IMR-90 (cell line): ENCODE results near the gene PLPP6. TPM values are rescaled to one million over a fixed set of nuclear protein-coding genes. Genes with fewer than 3 reads are reported as not detected.
A peak's percentile ranks its signal among the peaks of the same experiment; 100 is the strongest.

Source experiments
- ATAC-seq: fragments of 200-7000 bp; cut with Tn5 transposase; 2 replicates; pipeline ENCODE4 v1.9.1; 2020; ENCODE audit warnings: low read depth, mild to moderate bottlenecking, moderate library complexity
- BruUV-seq: library from RNA; stranded (reverse); fragments of 400-500 nt; replicated peaks from 2 replicates; lab custom pipeline; 2021; lab: Mats Ljungman, UMichigan
- CTCF ChIA-PET: fragments of 300-600 bp; formaldehyde crosslinking; extraction: SDS; loops from one replicate; lab custom pipeline; 2021; ENCODE audit warnings: antibody characterized with exemption; lab: Yijun Ruan, JAX
- POLR2A ChIA-PET: fragments of 300-600 bp; sonication (Branson Sonifier 250); formaldehyde crosslinking; loops from one replicate; lab custom pipeline; 2022; ENCODE audit warnings: antibody characterized with exemption; ENCODE audit not compliant: unreplicated experiment; lab: Charles Lee
- DNase-seq: peaks from one replicate; pipeline ENCODE4 v3.0.0; 2013
- H2AFZ ChIP-seq: replicated peaks from 2 replicates; pipeline ENCODE3; 2013; ENCODE audit warnings: low read length, mild to moderate bottlenecking; ENCODE audit not compliant: poor library complexity
- H2AK5ac ChIP-seq: 2 replicates; pipeline ENCODE4 v1.6.1; 2013; ENCODE audit warnings: low read depth, low read length, inconsistent platforms
- H2AK9ac ChIP-seq: replicated peaks from 2 replicates; pipeline ENCODE3; 2013; ENCODE audit warnings: mild to moderate bottlenecking, low read depth, low read length, moderate library complexity; ENCODE audit not compliant: poor library complexity
- H2BK120ac ChIP-seq: 2 replicates; pipeline ENCODE4 v1.6.1; 2013; ENCODE audit warnings: low read depth, low read length, inconsistent platforms
- H2BK15ac ChIP-seq: 3 replicates; pipeline ENCODE4 v1.6.1; 2013; ENCODE audit warnings: low read depth, low read length, inconsistent platforms
- H2BK20ac ChIP-seq: 2 replicates; pipeline ENCODE4 v1.6.1; 2013; ENCODE audit warnings: low read depth, mild to moderate bottlenecking, inconsistent platforms, low read length, moderate library complexity
- H2BK5ac ChIP-seq: 2 replicates; pipeline ENCODE4 v1.6.1; 2013; ENCODE audit warnings: mild to moderate bottlenecking, low read depth, low read length, inconsistent platforms; ENCODE audit not compliant: poor library complexity, severe bottlenecking
- H3K14ac ChIP-seq: replicated peaks from 2 replicates; pipeline ENCODE4 v1.6.1; 2013; ENCODE audit warnings: low read depth, low read length, inconsistent platforms
- H3K18ac ChIP-seq: 2 replicates; pipeline ENCODE4 v1.6.1; 2013; ENCODE audit warnings: low read depth, low read length, control low read depth
- H3K23ac ChIP-seq: 2 replicates; pipeline ENCODE4 v1.6.1; 2013; ENCODE audit warnings: low read depth, low read length, inconsistent platforms
- H3K27ac ChIP-seq: 2 replicates; pipeline ENCODE4 v1.5.1; 2013; ENCODE audit warnings: mild to moderate bottlenecking, control low read depth, low read length; ENCODE audit not compliant: insufficient read depth
- H3K27me3 ChIP-seq: 2 replicates; pipeline ENCODE4 v1.6.1; 2013; ENCODE audit warnings: low read length; ENCODE audit not compliant: control insufficient read depth, insufficient read depth
- H3K36me3 ChIP-seq: 2 replicates; pipeline ENCODE4 v1.6.1; 2013; ENCODE audit warnings: low read length, mixed read lengths; ENCODE audit not compliant: control insufficient read depth, insufficient read depth
- H3K4ac ChIP-seq: 2 replicates; pipeline ENCODE4 v1.6.1; 2013; ENCODE audit warnings: low read depth, low read length, inconsistent platforms
- H3K4me1 ChIP-seq: 2 replicates; pipeline ENCODE4 v1.6.1; 2013; ENCODE audit warnings: low read length, mixed read lengths; ENCODE audit not compliant: control insufficient read depth, insufficient read depth
- H3K4me2 ChIP-seq: 2 replicates; pipeline ENCODE4 v1.6.1; 2013; ENCODE audit warnings: low read depth, mild to moderate bottlenecking, control low read depth, low read length, moderate library complexity
- H3K4me3 ChIP-seq: 2 replicates; pipeline ENCODE4 v1.5.1; 2013; ENCODE audit warnings: low read depth, mild to moderate bottlenecking, control low read depth, low read length, moderate library complexity; ENCODE audit not compliant: insufficient read depth
- H3K56ac ChIP-seq: 2 replicates; pipeline ENCODE4 v1.6.1; 2013; ENCODE audit warnings: low read length, inconsistent platforms; ENCODE audit not compliant: insufficient read depth; ENCODE audit errors: extremely low read depth
- H3K79me1 ChIP-seq, 2 experiments: 2 replicates each; pipeline ENCODE4 v1.6.1; 2013; ENCODE audit warnings: low read length in 2 of 2, inconsistent platforms in 1 of 2, low read depth in 1 of 2
- H3K9ac ChIP-seq: 2 replicates; pipeline ENCODE4 v1.6.1; 2013; ENCODE audit warnings: low read depth, low read length, control low read depth
- H3K9me1 ChIP-seq: 2 replicates; pipeline ENCODE4 v1.6.1; 2013; ENCODE audit warnings: low read length, inconsistent platforms; ENCODE audit not compliant: insufficient read depth
- H3K9me3 ChIP-seq: 2 replicates; pipeline ENCODE4 v1.6.1; 2013; ENCODE audit warnings: low read length; ENCODE audit not compliant: control insufficient read depth, insufficient read depth
- H4K20me1 ChIP-seq: 2 replicates; pipeline ENCODE4 v1.6.1; 2013; ENCODE audit warnings: low read length, inconsistent platforms; ENCODE audit not compliant: insufficient read depth
- H4K5ac ChIP-seq: 2 replicates; pipeline ENCODE4 v1.6.1; 2013; ENCODE audit warnings: mild to moderate bottlenecking, low read depth, low read length, control low read depth
- H4K8ac ChIP-seq, 2 experiments: 2 replicates each; pipeline ENCODE4 v1.6.1; 2013; ENCODE audit warnings: low read depth in 2 of 2, low read length in 2 of 2, control low read depth in 1 of 2, inconsistent platforms in 1 of 2
- H4K91ac ChIP-seq: 2 replicates; pipeline ENCODE4 v1.6.1; 2013; ENCODE audit warnings: low read depth, low read length, inconsistent platforms; ENCODE audit not compliant: insufficient read depth
- BHLHE40 ChIP-seq: fragments of 150-350 bp; IDR thresholded peaks from 2 replicates; pipeline ENCODE4 v1.6.1; 2016; ENCODE audit warnings: mild to moderate bottlenecking, low read depth, low read length
- CEBPB ChIP-seq: IDR thresholded peaks from 2 replicates; pipeline ENCODE4 v1.6.1; 2012; ENCODE audit warnings: low read depth, low read length, improper control_type of control experiment
- FOS ChIP-seq: fragments of 150-350 bp; IDR thresholded peaks from 2 replicates; pipeline ENCODE4 v1.6.1; 2016; ENCODE audit warnings: low read depth, low read length
- MAZ ChIP-seq: IDR thresholded peaks from 2 replicates; pipeline ENCODE4 v1.6.1; 2012; ENCODE audit warnings: low read depth, mild to moderate bottlenecking, low read length, improper control_type of control experiment, moderate library complexity, borderline replicate concordance
- MXI1 ChIP-seq: IDR thresholded peaks from 2 replicates; pipeline ENCODE4 v1.6.1; 2012; ENCODE audit warnings: low read depth, mild to moderate bottlenecking, low read length, moderate library complexity, borderline replicate concordance
- NFE2L2 ChIP-seq: fragments of 150-350 bp; IDR thresholded peaks from 2 replicates; pipeline ENCODE4 v1.6.1; 2016; ENCODE audit warnings: low read depth, mild to moderate bottlenecking, low read length
- POLR2A ChIP-seq: IDR thresholded peaks from 2 replicates; pipeline ENCODE4 v1.6.1; 2012; ENCODE audit warnings: mild to moderate bottlenecking, low read depth, low read length
- RAD21 ChIP-seq: IDR thresholded peaks from 2 replicates; pipeline ENCODE4 v1.6.1; 2012; ENCODE audit warnings: low read length, improper control_type of control experiment
- SMC3 ChIP-seq: fragments of 150-350 bp; IDR thresholded peaks from 2 replicates; pipeline ENCODE4 v1.6.1; 2016; ENCODE audit warnings: low read depth, mild to moderate bottlenecking, antibody characterized with exemption, low read length, moderate library complexity
- WGBS, 2 experiments: methylation state at CpG; one replicate each; pipeline versions ENCODE4 v1.1.5 to v1.1.7; 2013; ENCODE audit warnings: missing lambda C conversion rate in 2 of 2; ENCODE audit not compliant: insufficient read length in 1 of 2; ENCODE audit errors: extremely low coverage in 2 of 2; 5-methylcytosine and 5-hydroxymethylcytosine counted together
- dilution Hi-C: fragments of 300-500 bp; cut with HindIII; formaldehyde crosslinking; loops from one replicate; pipeline ENCODE4 v1.14.3; 2018; ENCODE audit warnings: low sequenced_read_pairs; ENCODE audit not compliant: unreplicated experiment
- in situ Hi-C: fragments of 300-500 bp; cut with MboI; formaldehyde crosslinking; loops from 3 replicates; pipeline ENCODE4 v1.14.3; 2019; ENCODE audit warnings: low sequenced_read_pairs, inconsistent platforms, mixed read lengths
- intact Hi-C: fragments of 100-400 bp; cut with micrococcal nuclease; formaldehyde crosslinking; loops from 2 replicates; pipeline ENCODE4 v1.10.0; 2022
- polyA plus RNA-seq, 3 experiments: library from polyadenylated mRNA; depleted of rRNA; stranded (reverse); fragments of >200 nt; gene quantifications; 2 replicates each; pipeline ENCODE4 v1.2.3, GENCODE V29; 2012; ENCODE audit warnings: low replicate concordance in 1 of 3
- total RNA-seq: library from RNA; depleted of rRNA; stranded (reverse); fragments of >200 nt; gene quantifications from 2 replicates; pipeline ENCODE4 v1.2.3, GENCODE V29; 2012
- TF ChIP-seq, protein P1 (sequence below): conservative IDR thresholded peaks from 2 replicates; pipeline ENCODE4 v1.5.1; 2012; ENCODE audit warnings: mild to moderate bottlenecking, low read depth, low read length, improper control_type of control experiment

PLPP6 gene
- total and polyA plus RNA-seq, 2 of the 4 experiments (the other 2 are of a cell fraction), result 3.4 to 5.9 TPM

DNA sequence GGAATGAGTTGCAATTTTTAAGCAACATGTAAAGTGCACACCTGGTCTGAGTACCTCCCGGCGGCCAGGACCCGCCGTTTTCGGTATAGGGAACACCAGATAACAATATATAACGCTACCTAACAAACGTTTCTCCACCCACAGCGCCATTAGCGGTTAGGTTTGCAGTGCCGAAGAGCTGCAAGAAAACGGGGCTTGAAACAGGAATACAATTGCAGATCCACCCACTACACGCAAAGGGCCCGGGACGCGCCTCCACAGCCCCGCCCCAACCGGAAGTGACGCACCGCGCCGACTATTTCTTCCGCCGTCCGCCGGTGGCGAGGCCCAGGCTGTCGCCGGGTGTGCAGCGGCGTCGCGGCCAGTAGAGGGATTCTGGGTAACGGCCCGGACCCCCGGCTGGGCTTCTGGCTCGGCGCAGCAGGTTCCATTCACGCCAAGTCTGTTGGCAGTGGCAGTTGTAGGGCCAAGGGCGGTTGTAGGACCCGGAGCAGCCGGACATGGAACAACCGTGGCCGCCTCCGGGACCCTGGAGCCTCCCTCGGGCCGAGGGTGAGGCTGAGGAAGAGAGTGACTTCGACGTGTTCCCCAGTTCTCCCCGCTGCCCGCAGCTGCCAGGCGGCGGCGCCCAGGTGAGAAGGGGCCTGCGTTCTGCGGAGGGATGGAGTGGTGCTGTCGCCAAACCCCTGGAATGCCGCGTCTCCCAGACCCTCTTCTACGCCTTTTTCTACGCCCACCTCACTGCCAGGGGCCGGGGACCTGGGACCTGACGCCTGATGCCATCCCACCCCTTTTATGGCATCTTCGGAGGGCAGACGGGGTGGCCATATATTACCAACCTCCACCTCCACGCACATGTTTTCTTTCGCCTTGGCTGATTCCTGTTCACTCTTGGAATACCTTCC lies 17.4 kb downstream of the PLPP6 start, which contains the start of gene CDC37L1:
Gene CDC37L1, plus strand, starts transcription at position 302 of the 905 bp plus-strand sequence. Its CDS starts 199 bp downstream, at position 501.
- peak within 1 kb of the TSS; percentile 97 for H3K4me2 ChIP-seq
- H2BK15ac ChIP-seq, result 0 out of 3 replicates have a peak within 1 kb of the TSS, but pooled peaks have one; percentile 9
- DNase-seq, result peak; percentile 94
- peak within 1 kb of the TSS; percentile 92 for H3K56ac ChIP-seq
- dilution Hi-C loops (no loop called here), in situ Hi-C loops (loop anchor here (25.0 kb wide), 1 partner anchor 567 kb away; no protein-coding TSS in a partner anchor), intact Hi-C loops (loop anchor here (5.0 kb wide), 1 partner anchor 48 kb away; no protein-coding TSS in a partner anchor)
- H4K91ac ChIP-seq, result peak within 1 kb of the TSS; percentile 67
- H3K9ac ChIP-seq, result peak within 1 kb of the TSS; percentile 96
- H2AK9ac ChIP-seq, result peak within 1 kb of the TSS; percentile 88
- H4K5ac ChIP-seq, result peak within 1 kb of the TSS; percentile 79
- H3K18ac ChIP-seq, result peak within 1 kb of the TSS; percentile 85
- ChIA-PET CTCF (interaction anchor here (0.6 to 1.4 kb wide), 3 partner anchors 9 to 977 kb away, joined by 3 read pairs; no protein-coding TSS in a partner anchor), POLR2A (interaction anchor here (0.6 kb wide), 1 partner anchor 339 kb away, joined by 7 read pairs; no protein-coding TSS in a partner anchor)
- H2BK120ac ChIP-seq, result peak within 1 kb of the TSS; percentile 55
- peak within 1 kb of the TSS; percentile 92 for H2BK5ac ChIP-seq
- peak within 1 kb of the TSS; percentile 60 for H3K4me3 ChIP-seq
- peak; percentile 92 for ATAC-seq
- peak within 1 kb of the TSS; percentile 91 for H3K14ac ChIP-seq
- TF ChIP-seq, protein P1, sequence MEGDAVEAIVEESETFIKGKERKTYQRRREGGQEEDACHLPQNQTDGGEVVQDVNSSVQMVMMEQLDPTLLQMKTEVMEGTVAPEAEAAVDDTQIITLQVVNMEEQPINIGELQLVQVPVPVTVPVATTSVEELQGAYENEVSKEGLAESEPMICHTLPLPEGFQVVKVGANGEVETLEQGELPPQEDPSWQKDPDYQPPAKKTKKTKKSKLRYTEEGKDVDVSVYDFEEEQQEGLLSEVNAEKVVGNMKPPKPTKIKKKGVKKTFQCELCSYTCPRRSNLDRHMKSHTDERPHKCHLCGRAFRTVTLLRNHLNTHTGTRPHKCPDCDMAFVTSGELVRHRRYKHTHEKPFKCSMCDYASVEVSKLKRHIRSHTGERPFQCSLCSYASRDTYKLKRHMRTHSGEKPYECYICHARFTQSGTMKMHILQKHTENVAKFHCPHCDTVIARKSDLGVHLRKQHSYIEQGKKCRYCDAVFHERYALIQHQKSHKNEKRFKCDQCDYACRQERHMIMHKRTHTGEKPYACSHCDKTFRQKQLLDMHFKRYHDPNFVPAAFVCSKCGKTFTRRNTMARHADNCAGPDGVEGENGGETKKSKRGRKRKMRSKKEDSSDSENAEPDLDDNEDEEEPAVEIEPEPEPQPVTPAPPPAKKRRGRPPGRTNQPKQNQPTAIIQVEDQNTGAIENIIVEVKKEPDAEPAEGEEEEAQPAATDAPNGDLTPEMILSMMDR, result peak; percentile 59
- peak; percentile 34 for TF ChIP-seq SMC3
- TF ChIP-seq NFE2L2, result no peak
- peak; percentile 29; the same call in 1 of the 2 replicates for TF ChIP-seq CEBPB
- no peak for TF ChIP-seq FOS
- TF ChIP-seq MAZ, result peak; percentile 70; the same call in 1 of the 2 replicates
- peak; percentile 94 for TF ChIP-seq POLR2A
- TF ChIP-seq RAD21, result peak; percentile 42; the same call in 1 of the 2 replicates
- TF ChIP-seq MXI1, result peak; percentile 68; the same call in 1 of the 2 replicates
- TF ChIP-seq BHLHE40, result no peak
- H2AFZ ChIP-seq, result peak within 1 kb of the TSS; percentile 99
- H3K27me3 ChIP-seq, result no peaks in the 10 kb centered on the region
- H3K4ac ChIP-seq, result peak within 1 kb of the TSS; percentile 71
- 1% methylated on average over 15 of the region's 66 CpGs; no CpG with 5 or more reads in 1 of the 2 experiments for WGBS, 2 experiments
- BruUV-seq, result no TSS peak
- peaks cover 7% of the 10 kb centered on the region for H3K4me1 ChIP-seq
- H3K23ac ChIP-seq, result peak within 1 kb of the TSS; percentile 59
- H4K20me1 ChIP-seq, result no peaks in the 10 kb centered on the region; the same call in 1 of the 2 replicates
- no peaks in the 10 kb centered on the region for H3K9me3 ChIP-seq
- H3K36me3 ChIP-seq, result no peaks in the 10 kb centered on the region
- peak within 1 kb of the TSS; percentile 78 to 81 for H4K8ac ChIP-seq
- H3K79me1 ChIP-seq, result peaks cover 11 to 31% of the 10 kb centered on the region in 2 experiments
- peaks cover 2% of the 10 kb centered on the region for H3K9me1 ChIP-seq
- H2BK20ac ChIP-seq, result peak within 1 kb of the TSS; percentile 4
- peak within 1 kb of the TSS; percentile 93 for H3K27ac ChIP-seq
- peak within 1 kb of the TSS; percentile 35 for H2AK5ac ChIP-seq
